NK-92 (cell line): ENCODE data around the gene NCOA3.
"Not testable (repeated sequence)": the region's sequence is repeated elsewhere in the genome, so short reads cannot be mapped to it uniquely, and the experiment has no call there.

ENCODE experiments used
- DNase-seq: peaks from one replicate; lab custom pipeline; 2025; ENCODE audit not compliant: unreplicated experiment; lab: John Stamatoyannopoulos, UW

NCOA3 gene

GRCh38 chr20:47534405-47534804 is 32.7 kb downstream of the NCOA3 start:
- DNase-seq = no peak

- DNase-seq = no peak
Observed at GRCh38 chr20:47535088-47535487, 33.4 kb downstream of the NCOA3 start.

- no peak for DNase-seq
Observed at GRCh38 chr20:47535994-47536393, 34.3 kb downstream of the NCOA3 start.

DNA sequence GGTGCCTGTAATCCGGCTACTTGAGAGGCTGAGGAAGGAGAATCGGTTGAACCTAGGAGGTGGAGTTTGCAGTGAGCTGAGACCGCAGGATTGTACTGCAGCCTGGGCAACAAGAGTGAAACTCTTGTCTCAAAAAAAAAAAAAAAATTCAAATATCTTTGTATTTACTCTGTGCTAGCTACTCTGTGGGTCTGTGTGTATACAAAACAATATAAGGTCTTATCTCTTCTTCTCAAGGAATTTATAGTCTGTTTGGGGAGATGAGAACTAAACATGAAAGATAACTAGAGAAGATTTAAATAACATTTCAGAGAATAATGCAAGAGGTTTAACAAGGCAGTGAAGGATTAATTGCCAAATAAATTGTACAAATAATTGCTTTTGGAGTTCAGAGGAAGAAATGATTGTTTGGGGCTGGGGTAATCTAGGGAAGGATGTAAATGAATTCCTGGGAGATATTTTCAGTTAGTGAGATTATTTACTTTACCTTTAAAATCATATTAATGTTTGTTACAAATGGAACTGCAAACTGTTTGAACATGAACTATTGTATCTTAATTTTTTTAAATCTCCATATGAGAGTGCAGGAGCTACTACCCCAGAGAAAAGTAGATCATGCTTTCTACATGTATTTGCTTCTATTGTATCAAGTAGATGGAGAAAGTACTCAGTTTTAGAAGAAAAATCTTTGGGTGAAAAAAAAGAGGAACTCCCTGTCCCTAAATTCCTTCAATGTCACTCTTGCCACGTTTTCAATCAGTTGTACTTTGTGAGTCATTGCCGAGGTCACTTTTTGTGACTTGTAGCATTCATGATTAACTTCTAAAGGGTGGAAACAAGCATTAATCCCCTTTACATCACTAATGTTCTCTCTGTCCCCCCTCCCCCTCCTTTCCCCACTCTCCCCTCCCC is 39.0 kb downstream of the NCOA3 start:
- no peak for DNase-seq

DNA sequence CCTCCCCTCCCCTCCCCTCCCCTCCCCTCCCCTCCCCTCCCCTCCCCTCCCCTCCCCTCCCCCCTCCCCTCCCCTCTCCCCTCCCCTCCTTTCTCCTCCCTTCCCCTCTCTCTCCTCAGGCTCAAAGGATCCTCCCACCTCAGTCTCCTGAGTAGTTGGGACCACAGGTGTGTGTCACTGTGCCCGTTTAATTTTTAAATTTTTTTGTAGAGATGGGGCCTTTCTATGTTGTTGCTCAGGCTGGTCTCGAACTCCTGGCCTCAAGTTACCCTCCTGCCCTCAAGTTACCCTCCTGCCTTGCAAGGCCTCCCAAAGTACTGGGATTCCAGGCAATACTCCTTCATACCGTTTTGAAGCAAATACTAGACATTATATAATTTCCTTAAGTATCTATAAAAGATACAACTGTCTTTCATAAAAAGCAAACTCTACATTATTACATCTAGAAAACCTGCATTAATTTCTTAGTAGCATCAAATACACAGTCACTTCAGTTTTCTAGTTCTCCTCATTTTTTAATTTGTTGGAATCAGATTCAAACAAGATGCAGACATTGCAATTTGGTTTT is 39.8 kb downstream of the NCOA3 start:
- no peak for DNase-seq

GRCh38 chr20:47543006-47543431 is 41.3 kb downstream of the NCOA3 start:
- no peak for DNase-seq

DNA sequence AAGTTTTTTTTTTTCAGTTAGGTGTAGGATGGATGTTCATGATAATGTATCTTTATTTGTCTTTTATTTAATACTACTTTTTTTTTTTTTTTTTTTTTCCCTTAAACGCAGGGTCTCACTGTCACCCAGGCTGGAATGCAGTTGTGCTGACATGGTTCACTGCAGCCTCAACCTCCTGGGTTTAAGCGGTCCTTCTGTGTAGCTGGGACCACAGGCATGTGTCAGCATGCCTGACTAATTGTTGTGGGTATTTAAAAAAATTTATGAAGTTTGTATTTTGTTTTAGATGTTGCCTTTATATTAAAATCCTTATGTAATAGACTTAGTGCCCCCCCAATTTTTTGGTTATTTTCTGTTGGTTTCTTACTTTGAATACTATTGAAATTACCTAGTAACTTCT is 42.6 kb downstream of the NCOA3 start:
- no peak for DNase-seq

DNA sequence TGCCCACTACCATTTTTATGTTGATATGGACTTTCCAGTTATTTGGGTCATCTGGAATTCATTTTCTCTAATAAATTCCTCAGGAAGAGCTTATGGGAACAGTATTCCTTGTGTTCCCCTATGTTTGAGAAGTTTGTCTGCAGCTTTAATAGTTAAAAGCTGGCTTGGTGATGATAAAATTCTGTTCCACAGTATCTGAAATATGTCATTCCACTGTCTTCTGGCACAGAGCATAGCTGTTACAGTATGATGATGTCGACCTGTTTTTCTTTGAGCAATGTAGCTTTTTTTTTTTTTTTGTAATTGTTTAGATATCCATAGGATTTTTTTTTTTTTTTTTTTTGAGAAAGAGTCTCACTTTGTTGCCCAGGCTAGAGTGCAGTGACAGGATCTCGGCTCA is 43.2 kb downstream of the NCOA3 start:
- DNase-seq = no peak

GRCh38 chr20:47545499-47545898 is 43.8 kb downstream of the NCOA3 start:
- no peak for DNase-seq

GRCh38 chr20:47546184-47547033 is 44.7 kb downstream of the NCOA3 start:
- DNase-seq = no peak

DNA sequence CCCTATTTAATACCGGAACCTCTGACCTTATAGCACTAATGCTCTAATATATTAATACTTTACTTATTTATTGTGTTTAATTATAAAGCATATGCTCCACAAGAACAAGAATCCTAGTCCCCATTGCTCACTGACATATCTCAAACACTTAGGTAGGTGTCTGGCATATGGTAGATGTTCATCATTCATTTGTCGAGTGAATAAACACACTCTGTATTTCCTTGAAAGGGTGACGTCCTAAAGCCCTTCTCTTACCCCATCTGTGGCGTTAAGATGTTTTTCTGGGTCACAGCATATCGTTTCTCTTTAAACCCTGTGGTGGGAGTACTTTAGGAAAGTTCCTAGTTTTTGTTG is 45.3 kb downstream of the NCOA3 start:
- no peak for DNase-seq

GRCh38 chr20:47549671-47550070 is 48.0 kb downstream of the NCOA3 start:
- no peak for DNase-seq

DNA sequence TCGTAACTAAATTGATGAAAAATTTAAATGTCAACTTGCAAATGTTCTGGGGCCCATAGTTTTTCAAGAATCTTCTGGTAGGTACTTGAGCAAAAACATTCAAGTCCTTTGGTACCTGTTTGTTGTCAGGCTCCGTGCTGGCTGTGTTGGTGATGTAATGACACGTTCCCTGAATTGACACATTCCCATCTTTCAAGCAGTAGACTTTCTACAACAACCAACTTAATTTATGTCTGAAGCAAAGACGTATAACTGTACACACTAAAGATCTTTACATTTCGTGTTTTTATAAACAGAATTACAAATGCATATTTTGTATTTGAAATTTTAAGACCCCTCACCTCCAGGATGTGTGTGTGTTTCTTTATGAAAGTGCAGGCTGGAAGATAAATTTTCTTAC is 49.5 kb downstream of the NCOA3 start:
- no peak for DNase-seq

DNA sequence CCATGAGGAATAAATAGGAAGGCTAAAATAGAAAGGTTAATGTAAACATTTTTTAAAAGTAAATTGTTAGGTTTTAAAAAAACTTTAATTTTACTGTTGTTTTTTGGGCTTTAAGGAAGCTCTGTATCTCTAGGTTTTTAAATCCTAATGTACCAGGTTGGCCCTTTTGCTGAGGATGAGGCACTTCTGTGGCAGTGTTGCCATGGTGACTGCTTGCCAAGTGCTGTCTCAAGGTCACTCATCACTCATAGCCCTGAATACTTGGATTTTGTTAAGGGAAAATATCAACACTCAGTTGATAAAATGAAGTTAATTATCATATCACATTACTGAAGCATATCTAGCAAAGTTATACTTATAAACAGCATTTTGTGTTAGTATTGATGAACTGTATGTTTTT is 50.2 kb downstream of the NCOA3 start:
- DNase-seq = no peak

DNA sequence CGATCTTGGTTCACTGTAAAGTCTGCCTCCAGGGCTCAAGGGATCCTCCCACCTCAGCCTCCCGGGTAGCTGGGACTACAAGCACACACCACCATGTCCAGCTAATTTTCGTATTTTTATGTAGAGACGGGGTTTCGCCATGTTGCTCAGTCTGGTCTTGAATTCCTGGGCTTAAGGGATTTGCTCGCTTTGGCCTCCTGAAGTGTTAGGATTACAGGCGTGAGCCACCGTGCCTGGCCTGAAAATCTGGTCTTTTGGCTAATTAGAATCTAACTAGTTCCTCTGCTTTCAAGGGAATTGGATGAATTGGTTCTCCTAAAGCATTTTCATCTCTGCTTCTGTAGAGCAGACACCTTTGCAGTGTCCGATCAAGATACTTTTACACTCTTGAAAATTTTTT is 51.3 kb downstream of the NCOA3 start:
- no peak for DNase-seq

DNA sequence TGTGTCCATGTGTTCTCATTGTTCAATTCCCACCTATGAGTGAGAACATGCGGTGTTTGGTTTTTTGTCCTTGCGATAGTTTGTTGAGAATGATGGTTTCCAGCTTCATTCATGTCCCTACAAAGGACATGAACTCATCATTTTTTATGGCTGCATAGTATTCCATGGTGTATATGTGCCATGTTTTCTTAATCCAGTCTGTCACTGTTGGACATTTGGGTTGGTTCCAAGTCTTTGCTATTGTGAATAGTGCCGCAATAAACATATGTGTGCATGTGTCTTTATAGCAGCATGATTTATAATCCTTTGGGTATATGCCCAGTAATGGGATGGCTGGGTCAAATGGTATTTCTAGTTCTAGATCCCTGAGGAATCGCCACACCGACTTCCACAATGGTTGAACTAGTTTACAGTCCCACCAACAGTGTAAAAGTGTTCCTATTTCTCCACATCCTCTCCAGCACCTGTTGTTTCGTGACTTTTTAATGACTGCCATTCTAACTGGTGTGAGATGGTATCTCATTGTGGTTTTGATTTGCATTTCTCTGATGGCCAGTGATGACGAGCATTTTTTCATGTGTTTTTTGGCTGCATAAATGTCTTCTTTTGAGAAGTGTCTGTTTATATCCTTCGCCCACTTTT is 52.0 kb downstream of the NCOA3 start:
- DNase-seq = not testable (repeated sequence)

- not testable (repeated sequence) for DNase-seq
Observed at GRCh38 chr20:47554283-47554682, 52.6 kb downstream of the NCOA3 start.

DNA sequence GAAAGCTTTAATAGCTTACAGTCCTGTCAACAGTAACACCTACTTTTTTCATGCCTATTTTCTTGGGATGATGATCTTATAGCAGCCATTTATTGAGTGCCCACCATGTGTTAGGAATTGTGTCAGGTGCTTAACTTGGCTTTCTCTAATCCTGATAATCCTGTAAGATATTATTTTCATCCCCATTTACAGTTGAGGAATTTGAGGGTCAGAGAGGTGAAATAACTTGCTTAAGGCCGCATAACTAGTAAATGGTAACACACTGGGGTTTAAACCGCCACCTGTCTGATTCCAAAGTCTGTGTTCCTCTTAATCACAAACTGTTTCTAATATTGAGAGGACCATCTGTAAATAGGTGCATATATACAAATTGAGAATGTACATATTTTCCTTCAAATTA is 55.5 kb downstream of the NCOA3 start:
- no peak for DNase-seq

DNA sequence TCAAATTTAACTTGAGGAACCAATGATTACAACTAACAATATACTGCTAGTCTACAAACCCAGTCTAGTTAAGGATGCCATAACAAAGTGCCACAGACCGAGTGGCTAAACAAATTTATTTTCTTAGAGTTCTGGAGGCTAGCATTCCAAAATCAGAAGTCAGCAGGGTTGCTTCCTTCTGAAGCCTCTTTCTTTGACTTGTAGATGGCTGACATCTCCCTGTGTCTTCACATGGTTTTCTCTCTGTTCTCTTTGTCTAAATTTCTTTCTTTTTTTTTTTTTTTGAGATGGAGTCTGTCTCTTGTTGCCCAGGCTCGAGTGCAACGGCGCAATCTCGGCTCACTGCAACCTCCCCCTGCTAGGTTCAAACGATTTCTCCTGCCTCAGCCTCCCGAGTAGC is 56.1 kb downstream of the NCOA3 start:
- DNase-seq = no peak

DNA sequence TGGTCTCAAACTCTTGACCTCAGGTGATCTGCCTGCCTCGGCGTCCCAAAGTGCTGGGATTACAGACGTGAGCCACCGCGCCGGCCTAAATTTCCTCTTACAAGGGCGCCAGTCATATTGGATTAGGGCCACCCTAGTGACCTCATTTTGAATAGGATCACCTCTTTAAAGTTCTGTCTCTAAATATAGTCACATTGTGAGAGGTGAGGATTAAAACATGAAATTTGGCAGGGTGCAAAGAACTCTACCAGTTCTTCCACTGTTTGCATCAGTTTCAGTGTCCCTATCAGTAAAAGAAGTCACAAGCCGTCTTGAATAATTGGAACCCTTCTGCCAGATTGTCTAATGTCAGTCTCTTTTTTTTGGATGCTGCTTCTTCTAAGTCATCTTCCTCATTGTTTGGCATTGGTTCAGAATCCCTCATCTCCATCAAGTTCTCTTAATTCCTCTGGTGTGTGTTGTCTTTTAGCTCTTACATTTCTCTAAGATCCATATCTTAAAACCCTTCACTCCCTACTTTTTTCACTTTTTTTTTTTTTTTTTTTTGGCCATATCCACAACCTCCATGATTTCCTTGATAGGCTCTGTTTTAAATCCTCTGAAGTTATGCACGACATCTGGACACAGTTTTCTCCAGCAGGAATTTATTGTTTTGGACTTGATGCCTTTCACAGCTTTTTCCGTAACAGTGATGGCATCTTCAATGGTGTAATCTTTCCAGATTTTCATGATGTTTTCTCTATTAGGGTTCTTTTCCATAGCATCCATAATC is 56.8 kb downstream of the NCOA3 start:
- DNase-seq = no peak

DNA sequence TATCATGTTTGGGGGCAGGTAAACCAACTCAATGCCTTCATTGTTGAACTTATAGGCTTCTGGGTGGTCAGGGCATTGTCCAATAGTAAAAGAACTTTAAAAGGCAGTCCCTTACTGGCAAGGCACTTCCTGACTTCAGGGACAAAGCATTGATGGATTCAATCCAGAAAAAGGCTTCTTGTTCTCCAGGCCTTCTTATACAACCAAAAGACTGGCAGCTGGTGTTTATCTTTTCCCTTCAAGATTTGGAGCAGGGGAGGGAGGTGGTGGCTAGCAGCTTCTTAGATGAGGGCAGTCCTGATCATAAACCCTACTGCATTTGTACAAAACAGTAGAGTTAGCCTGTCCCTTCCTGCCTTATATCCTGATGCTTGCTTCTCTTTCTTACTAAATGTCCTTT is 57.5 kb downstream of the NCOA3 start:
- no peak for DNase-seq
